Heart right ventricle (tissue), 16 donors: ENCODE data around the gene HSPE1. TPM values are rescaled to one million over a fixed set of nuclear protein-coding genes. Genes with fewer than 3 reads are reported as not detected.

Experiments used
- ATAC-seq, 8 donors: fragments of 200-7000 bp; cut with Tn5 transposase; one replicate each; pipeline ENCODE4 v1.9.1; 2020; ENCODE audit warnings: mild to moderate bottlenecking in 8 of 8, moderate library complexity in 8 of 8, moderate number of reproducible peaks in 1 of 8
- DNase-seq, 2 donors: peaks; one replicate each; pipeline ENCODE4 v3.0.0-alpha.2; 2020
- H3K27ac ChIP-seq, 10 donors: fragments of 200-600 bp; sonication (generic) in 2 of 10; one replicate each; pipeline versions ENCODE4 v1.5.0 to v1.8.0; 2020 to 2022; ENCODE audit warnings: mild to moderate bottlenecking in 3 of 10
- H3K27me3 ChIP-seq, 7 donors: fragments of 200-600 bp; one replicate each; pipeline ENCODE4 v1.8.0; 2021 to 2022; ENCODE audit warnings: mild to moderate bottlenecking in 2 of 7
- H3K36me3 ChIP-seq, 9 donors: fragments of 200-600 bp; sonication (generic) in 1 of 9; one replicate each; pipeline versions ENCODE4 v1.5.0 to v1.8.0; 2020 to 2022; ENCODE audit warnings: mild to moderate bottlenecking in 2 of 9
- H3K4me1 ChIP-seq, 9 donors: fragments of 200-600 bp; sonication (generic) in 1 of 9; one replicate each; pipeline versions ENCODE4 v1.5.0 to v1.8.0; 2020 to 2022; ENCODE audit warnings: mild to moderate bottlenecking in 4 of 9
- H3K4me3 ChIP-seq, 10 donors: fragments of 200-600 bp; sonication (generic) in 2 of 10; one replicate each; pipeline versions ENCODE4 v1.5.0 to v1.8.0; 2020 to 2022; ENCODE audit warnings: mild to moderate bottlenecking in 7 of 10, moderate library complexity in 2 of 10
- H3K9me3 ChIP-seq, 11 donors: fragments of 200-600 bp in 10 of 11; sonication (generic) in 2 of 11; one replicate each; pipeline versions ENCODE4 v1.5.0 to v1.8.0; 2013 to 2022; ENCODE audit warnings: mild to moderate bottlenecking in 2 of 11, control low read depth in 1 of 11, moderate library complexity in 1 of 11
- WGBS, 2 donors: extraction: QIAGEN DNeasy Blood & Tissue Kit; methylation state at CpG; one replicate each; pipeline ENCODE4 v1.1.7; 2013; ENCODE audit warnings: inconsistent platforms in 1 of 2; 5-methylcytosine and 5-hydroxymethylcytosine counted together
- intact Hi-C, 10 donors: fragments of 100-400 bp; cut with DNase I; formaldehyde crosslinking; loops; one replicate each; pipeline versions ENCODE4 v1.11.1 to v1.14.2; 2022
- polyA plus RNA-seq, 2 donors: library from polyadenylated mRNA; stranded (reverse); fragments of 200-250 nt; gene quantifications; one replicate each; pipeline ENCODE4 v1.2.3, GENCODE V29; 2013
- total RNA-seq, 10 donors: library from RNA; stranded (reverse); fragmentation: NEBNext Ultra II Directional in 3 of 10; extraction: Animal tissue kit (Norgen Biotek cat#: 25700) in 3 of 10; gene quantifications; one replicate each; pipeline versions ENCODE4 v1.2.1 to v1.2.4, GENCODE V29; 2021 to 2023
- TF ChIP-seq, protein P1 (sequence below), 9 donors: fragments of 200-600 bp; sonication (generic) in 2 of 9; IDR thresholded peaks; one replicate each; pipeline versions ENCODE4 v1.5.0 to v1.8.0; 2021 to 2022; ENCODE audit warnings: antibody characterized with exemption in 9 of 9, mild to moderate bottlenecking in 5 of 9, moderate library complexity in 1 of 9
- donor health status: Arrhythmogenic right ventricular cardiomyopathy.
- donor health status: ischemic (EF 13 %, LVEDD 7.1; RV severe dilation, severe dysfunction).
- donor health status: healthy with polysubstance abuse.
- donor health status: DM: no; HTN: yes; CAD: no.
- donor health status: DM: no; HTN: no; CAD: no.
- donor health status: ischemic (EF 25% LVEDD 6.9; RV normal size, moderate dysfunction).
- donor health status: ischemic (EF 25% LVEDD 5.7; RV mildly dilated, moderate dysfunction).
- donor health status: healthy.
- donor health status: DM: yes; HTN: yes; CAD: no.
- donor health status: Ischemic cardiomyopathy.
- donor health status: ischemic (EF 35%, LVEDD 5.7; RV mildly dilated, moderate dysfunction).
- donor health status: nonischemic (EF 11% LVEDD 7.7; RV severe dilation, severe dysfunction).
- donor health status: DM: yes; HTN: yes; CAD: no.
- donor health status: PGD.
- donor health status: ischemic (EF 29% LVEDD 5.4; RV normal size, mild dysfunction).
- donor health status: nonischemic (EF 23%, LVEDD 6.1; RV moderate dilation, normal function).

HSPE1 gene
- total and polyA plus RNA-seq, 12 donors = 73.7 to 217 (median 106) TPM

DNA sequence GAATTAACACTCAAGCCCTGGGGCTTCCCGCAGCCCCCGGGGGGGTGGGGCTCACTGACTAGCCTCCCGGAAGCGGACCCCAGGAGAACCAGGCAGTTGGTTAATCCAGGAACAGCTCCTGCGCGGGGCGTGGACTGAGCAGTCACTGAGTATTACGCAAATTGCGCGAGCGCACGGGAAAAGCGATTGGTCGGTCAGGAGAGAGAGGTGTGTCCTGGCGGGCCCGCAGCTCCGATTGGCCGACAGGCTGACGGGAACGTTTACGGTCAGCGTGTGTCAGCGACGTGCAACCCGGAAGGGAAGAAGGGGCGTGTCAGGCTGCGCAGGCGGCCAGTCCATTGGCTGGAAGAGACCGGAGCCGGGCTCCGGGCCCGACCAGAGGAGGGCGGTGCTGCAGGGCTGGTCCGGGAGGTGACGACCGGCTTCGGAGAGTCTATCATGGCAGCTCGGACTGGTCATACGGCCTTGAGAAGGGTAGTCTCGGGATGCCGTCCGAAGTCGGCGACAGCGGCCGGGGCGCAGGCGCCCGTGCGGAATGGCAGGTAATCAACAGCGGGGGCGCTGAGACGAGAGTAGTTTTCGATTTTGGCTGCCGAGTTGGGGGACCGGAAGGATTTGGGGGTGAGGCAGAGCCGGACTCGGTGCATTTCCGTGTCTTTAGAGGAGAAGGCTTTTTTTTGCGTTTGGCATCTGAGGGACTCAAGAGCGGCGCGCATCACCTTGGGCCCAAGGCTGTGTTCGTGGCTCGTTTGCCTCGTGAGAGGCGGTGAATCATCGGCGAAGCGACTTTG lies 46.9 kb upstream of the HSPE1 start, which contains the start of gene COQ10B:
Gene COQ10B, plus strand, starts transcription at position 430 of the 791 bp plus-strand sequence. Its CDS starts 9 bp downstream, at position 439.
- TF ChIP-seq, protein P1, sequence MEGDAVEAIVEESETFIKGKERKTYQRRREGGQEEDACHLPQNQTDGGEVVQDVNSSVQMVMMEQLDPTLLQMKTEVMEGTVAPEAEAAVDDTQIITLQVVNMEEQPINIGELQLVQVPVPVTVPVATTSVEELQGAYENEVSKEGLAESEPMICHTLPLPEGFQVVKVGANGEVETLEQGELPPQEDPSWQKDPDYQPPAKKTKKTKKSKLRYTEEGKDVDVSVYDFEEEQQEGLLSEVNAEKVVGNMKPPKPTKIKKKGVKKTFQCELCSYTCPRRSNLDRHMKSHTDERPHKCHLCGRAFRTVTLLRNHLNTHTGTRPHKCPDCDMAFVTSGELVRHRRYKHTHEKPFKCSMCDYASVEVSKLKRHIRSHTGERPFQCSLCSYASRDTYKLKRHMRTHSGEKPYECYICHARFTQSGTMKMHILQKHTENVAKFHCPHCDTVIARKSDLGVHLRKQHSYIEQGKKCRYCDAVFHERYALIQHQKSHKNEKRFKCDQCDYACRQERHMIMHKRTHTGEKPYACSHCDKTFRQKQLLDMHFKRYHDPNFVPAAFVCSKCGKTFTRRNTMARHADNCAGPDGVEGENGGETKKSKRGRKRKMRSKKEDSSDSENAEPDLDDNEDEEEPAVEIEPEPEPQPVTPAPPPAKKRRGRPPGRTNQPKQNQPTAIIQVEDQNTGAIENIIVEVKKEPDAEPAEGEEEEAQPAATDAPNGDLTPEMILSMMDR (IDR thresholded peaks at IDR 0.05) = peak; percentile 4 to 70 (median 42)
- peak within 1 kb of the TSS; percentile 52 to 92 (median 74) for H3K4me3 ChIP-seq
- ATAC-seq (peak; percentile 97 to 99 (median 98)), DNase-seq (peak; percentile 99)
- peaks cover 0 to 42% (median 20%) of the 10 kb centered on the region in 9 donors for H3K4me1 ChIP-seq
- intact Hi-C loops = loop anchor here in 7 of 10 donors (1.0 to 5.0 kb wide), 4 partner anchors 18 to 46 kb away; partner anchors contain the start of genes SF3B1 (in 7 of the 7) and HSPD1 (in 3 of the 7)
- H3K9me3 ChIP-seq = no peaks in the 10 kb centered on the region
- H3K27ac ChIP-seq = peak within 1 kb of the TSS; percentile 83 to 100 (median 98)
- H3K36me3 ChIP-seq = no peaks in the 10 kb centered on the region
- H3K27me3 ChIP-seq = no peaks in the 10 kb centered on the region
- WGBS, 2 donors = 0% methylated on average over 70 of the region's 70 CpGs

DNA sequence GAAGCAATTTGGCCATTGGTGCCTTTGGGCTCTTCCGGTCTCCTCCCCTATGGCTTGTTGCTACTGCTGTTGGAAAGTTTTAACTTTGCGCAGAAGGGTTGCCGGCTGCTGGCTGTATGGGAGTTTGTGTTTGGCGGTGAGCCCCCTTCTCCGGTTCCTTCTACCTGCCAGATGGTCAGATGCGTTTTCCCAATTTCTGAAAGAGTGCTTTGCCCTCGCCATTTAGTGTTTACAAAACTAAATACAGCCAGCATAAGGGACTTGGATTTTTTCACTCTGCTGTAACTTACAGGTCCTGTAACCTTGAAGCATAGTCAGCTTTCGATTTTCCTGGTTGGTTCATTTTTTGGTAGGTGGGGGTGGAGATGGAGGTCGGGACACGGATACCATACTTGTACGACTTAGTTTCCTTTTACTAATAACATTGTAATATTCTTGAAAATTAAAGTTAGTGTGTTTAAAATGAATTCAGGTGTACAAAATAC lies 46.2 kb upstream of the HSPE1 start:
- Histone ChIP-seq H3K27me3 (no peaks in the 10 kb centered on the region), H3K9me3 (no peaks in the 10 kb centered on the region), H3K4me1 (peaks cover 0 to 48% (median 21%) of the 10 kb centered on the region in 9 donors), H3K36me3 (peaks cover 0 to under 1% (median 0%) of the 10 kb centered on the region in 9 donors), H3K4me3 (peak overlapping the region; percentile 49 to 92 (median 74)), H3K27ac (peak overlapping the region; percentile 83 to 100 (median 98))
- intact Hi-C loops = loop anchor here in 7 of 10 donors (1.0 to 5.0 kb wide), 4 partner anchors 19 to 45 kb away; partner anchors contain the start of genes SF3B1 (in 7 of the 7) and HSPD1 (in 3 of the 7)
- WGBS, 2 donors = 1% methylated on average over 11 of the region's 11 CpGs
- DNase-seq (no peak), ATAC-seq (peak; percentile 60 to 86 (median 78))
- TF ChIP-seq, protein P1 (IDR thresholded peaks at IDR 0.05) = no peak

DNA sequence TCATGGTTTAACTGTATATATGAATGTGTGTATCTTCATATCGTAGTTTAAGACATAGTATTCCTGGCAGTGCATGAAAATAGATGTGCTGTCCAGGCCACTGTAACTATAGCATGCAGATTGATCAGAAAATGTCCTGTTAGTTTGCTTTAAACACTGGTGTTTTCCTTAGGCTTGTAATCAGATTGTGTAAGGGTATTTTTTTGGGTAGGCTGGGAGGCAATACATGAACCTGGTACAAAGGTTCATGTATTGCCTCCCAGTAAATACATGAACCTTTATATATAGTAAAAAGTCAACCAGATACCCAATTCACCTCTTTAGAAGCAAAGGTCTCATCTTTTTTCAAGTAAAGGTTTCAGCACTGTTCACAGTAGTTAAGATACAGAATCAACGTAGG lies 45.3 kb upstream of the HSPE1 start:
- no peak for ATAC-seq
- H3K4me1 ChIP-seq = peaks cover 3 to 58% (median 29%) of the 10 kb centered on the region in 9 donors
- peak overlapping the region in 8 of 10 donors; percentile 52 to 92 (median 74) for H3K4me3 ChIP-seq
- H3K27ac ChIP-seq = peak overlapping the region in 4 of 10 donors; percentile 99 to 100 (median 99)
- intact Hi-C loops = loop anchor here in 2 of 10 donors (5.0 kb wide), 1 partner anchor 42 kb away; the partner anchor contains the start of gene HSPD1 (in 2 of the 2)
- TF ChIP-seq, protein P1 (IDR thresholded peaks at IDR 0.05) = no peak
- 78 to 79% methylated on average over 2 of the region's 2 CpGs for WGBS, 2 donors
- DNase-seq = no peak
- H3K27me3 ChIP-seq = no peaks in the 10 kb centered on the region
- H3K36me3 ChIP-seq = peaks cover 0 to 10% (median 0%) of the 10 kb centered on the region in 9 donors
- H3K9me3 ChIP-seq = no peaks in the 10 kb centered on the region

DNA sequence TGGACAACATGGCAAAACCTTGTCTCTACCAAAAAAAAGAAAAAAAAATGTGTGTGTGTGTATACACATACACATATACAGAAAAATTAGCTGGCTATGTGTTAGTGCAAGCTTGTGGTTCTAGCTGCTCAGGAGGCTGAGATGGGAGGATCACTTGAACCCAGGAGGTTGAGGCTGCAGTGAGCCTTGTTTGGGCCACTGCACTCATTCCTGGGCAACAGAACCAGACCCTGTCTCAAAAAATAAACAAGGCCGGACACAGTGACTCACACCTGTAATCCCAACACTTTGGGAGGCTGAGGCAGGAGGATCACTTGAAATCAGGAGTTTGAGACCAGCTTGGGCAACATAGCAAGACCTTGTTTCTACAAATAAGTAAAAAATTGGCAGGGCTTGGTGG lies 44.8 kb upstream of the HSPE1 start:
- TF ChIP-seq, protein P1 (IDR thresholded peaks at IDR 0.05) = no peak
- Histone ChIP-seq H3K4me3 (no peak overlapping the region), H3K4me1 (peaks cover 3 to 58% (median 29%) of the 10 kb centered on the region in 9 donors), H3K9me3 (no peaks in the 10 kb centered on the region), H3K27me3 (no peaks in the 10 kb centered on the region), H3K36me3 (peaks cover 0 to 15% (median 1%) of the 10 kb centered on the region in 9 donors), H3K27ac (no peak overlapping the region)
- intact Hi-C loops = loop anchor here in 1 of 10 donors (5.0 kb wide), 1 partner anchor 42 kb away; the partner anchor contains the start of gene HSPD1
- 100% methylated on average over 1 of the region's 1 CpG for WGBS, 2 donors
- no peak for DNase-seq
- no peak for ATAC-seq
